ENCODE data around the gene ILF3. TPM values are rescaled to one million over a fixed set of nuclear protein-coding genes. Genes with fewer than 3 reads are reported as not detected.

Gene ILF3
- total and polyA plus RNA-seq, 2 experiments from 2014 or later = 573 to 616 TPM

MicroRNAs within 50 kb of the gene (microRNA counts, 767-probe panel; counts per million panel counts)
- not detected for microRNA hsa-miR-638

Small RNAs within 50 kb of the gene (microRNA-seq; reads per million reads assigned to microRNA genes)
- not detected for gene MIR638

Small RNAs within 50 kb of the gene (small RNA-seq; reads per million reads assigned to genes)
- not detected for gene MIR638 (ENCODE audit: low replicate concordance)

Other genes with a start within 250 kb of the ILF3 start
- gene PDE4A, start 233.8 kb upstream of the ILF3 start, total RNA-seq (2014; rRNA removed; shearing (Covaris generic)) = 5.2 and 5.4 TPM in 2 replicates
- 5.2 and 5.4 TPM in 2 replicates for gene PDE4A, start 233.8 kb upstream of the ILF3 start, polyA plus RNA-seq (2016; fragmentation: Nextera tagmentation; extraction: Ambion mirVana)
- gene KEAP1, start 151.0 kb upstream of the ILF3 start, total RNA-seq (2014; rRNA removed; shearing (Covaris generic)) = 71.5 and 77.5 TPM in 2 replicates
- 46.5 and 57.8 TPM in 2 replicates for gene KEAP1, start 151.0 kb upstream of the ILF3 start, polyA plus RNA-seq (2016; fragmentation: Nextera tagmentation; extraction: Ambion mirVana)
- gene S1PR5, start 136.9 kb upstream of the ILF3 start, total RNA-seq (2014; rRNA removed; shearing (Covaris generic)) = 3.1 and 8.0 TPM in 2 replicates
- 4.6 and 4.8 TPM in 2 replicates for gene S1PR5, start 136.9 kb upstream of the ILF3 start, polyA plus RNA-seq (2016; fragmentation: Nextera tagmentation; extraction: Ambion mirVana)
- gene ATG4D, start 110.4 kb upstream of the ILF3 start, total RNA-seq (2014; rRNA removed; shearing (Covaris generic)) = 53.2 and 55.5 TPM in 2 replicates
- gene ATG4D, start 110.4 kb upstream of the ILF3 start, polyA plus RNA-seq (2016; fragmentation: Nextera tagmentation; extraction: Ambion mirVana) = 15.1 and 19.1 TPM in 2 replicates
- gene KRI1, start 88.3 kb upstream of the ILF3 start, total RNA-seq (2014; rRNA removed; shearing (Covaris generic)) = 23.8 and 25.0 TPM in 2 replicates
- 43.2 and 48.8 TPM in 2 replicates for gene KRI1, start 88.3 kb upstream of the ILF3 start, polyA plus RNA-seq (2016; fragmentation: Nextera tagmentation; extraction: Ambion mirVana)
- gene CDKN2D, start 85.4 kb upstream of the ILF3 start, total RNA-seq (2014; rRNA removed; shearing (Covaris generic)) = 1.4 and 3.2 TPM in 2 replicates
- gene CDKN2D, start 85.4 kb upstream of the ILF3 start, polyA plus RNA-seq (2016; fragmentation: Nextera tagmentation; extraction: Ambion mirVana) = 4.0 and 5.8 TPM in 2 replicates
- gene AP1M2, start 67.0 kb upstream of the ILF3 start, total RNA-seq (2014; rRNA removed; shearing (Covaris generic)) = 158 and 165 TPM in 2 replicates
- 128 and 141 TPM in 2 replicates for gene AP1M2, start 67.0 kb upstream of the ILF3 start, polyA plus RNA-seq (2016; fragmentation: Nextera tagmentation; extraction: Ambion mirVana)
- 62.2 and 65.0 TPM in 2 replicates for gene SLC44A2, start 28.8 kb upstream of the ILF3 start, total RNA-seq (2014; rRNA removed; shearing (Covaris generic))
- 41.2 and 43.2 TPM in 2 replicates for gene SLC44A2, start 28.8 kb upstream of the ILF3 start, polyA plus RNA-seq (2016; fragmentation: Nextera tagmentation; extraction: Ambion mirVana)
- gene QTRT1, start 47.1 kb downstream of the ILF3 start, total RNA-seq (2014; rRNA removed; shearing (Covaris generic)) = 54.5 and 61.2 TPM in 2 replicates
- 77.4 and 83.5 TPM in 2 replicates for gene QTRT1, start 47.1 kb downstream of the ILF3 start, polyA plus RNA-seq (2016; fragmentation: Nextera tagmentation; extraction: Ambion mirVana)
- gene DNM2, start 63.7 kb downstream of the ILF3 start, total RNA-seq (2014; rRNA removed; shearing (Covaris generic)) = 107 and 138 TPM in 2 replicates
- gene DNM2, start 63.7 kb downstream of the ILF3 start, polyA plus RNA-seq (2016; fragmentation: Nextera tagmentation; extraction: Ambion mirVana) = 40.0 and 40.7 TPM in 2 replicates
- gene TMED1, start 181.9 kb downstream of the ILF3 start, total RNA-seq (2014; rRNA removed; shearing (Covaris generic)) = 28.5 and 37.2 TPM in 2 replicates
- gene TMED1, start 181.9 kb downstream of the ILF3 start, polyA plus RNA-seq (2016; fragmentation: Nextera tagmentation; extraction: Ambion mirVana) = 27.7 and 29.7 TPM in 2 replicates
- 0.78 TPM in 1 of 2 replicates, not detected in the other for gene C19orf38, start 194.1 kb downstream of the ILF3 start, total RNA-seq (2014; rRNA removed; shearing (Covaris generic))
- 0.43 and 0.45 TPM in 2 replicates for gene C19orf38, start 194.1 kb downstream of the ILF3 start, polyA plus RNA-seq (2016; fragmentation: Nextera tagmentation; extraction: Ambion mirVana)
- gene CARM1, start 217.2 kb downstream of the ILF3 start, total RNA-seq (2014; rRNA removed; shearing (Covaris generic)) = 118 and 125 TPM in 2 replicates
- gene CARM1, start 217.2 kb downstream of the ILF3 start, polyA plus RNA-seq (2016; fragmentation: Nextera tagmentation; extraction: Ambion mirVana) = 40.3 and 43.3 TPM in 2 replicates